DLD1 (cell line): Measurements from ENCODE around the gene SNX3.
"Not testable (repeated sequence)": the region's sequence is repeated elsewhere in the genome, so short reads cannot be mapped to it uniquely, and the experiment has no call there.

Source experiments
- in situ Hi-C: cut with HindIII; loops from 2 replicates; pipeline ENCODE4 v1.10.0; 2017; ENCODE audit warnings: low sequenced_read_pairs

SNX3 gene

DNA sequence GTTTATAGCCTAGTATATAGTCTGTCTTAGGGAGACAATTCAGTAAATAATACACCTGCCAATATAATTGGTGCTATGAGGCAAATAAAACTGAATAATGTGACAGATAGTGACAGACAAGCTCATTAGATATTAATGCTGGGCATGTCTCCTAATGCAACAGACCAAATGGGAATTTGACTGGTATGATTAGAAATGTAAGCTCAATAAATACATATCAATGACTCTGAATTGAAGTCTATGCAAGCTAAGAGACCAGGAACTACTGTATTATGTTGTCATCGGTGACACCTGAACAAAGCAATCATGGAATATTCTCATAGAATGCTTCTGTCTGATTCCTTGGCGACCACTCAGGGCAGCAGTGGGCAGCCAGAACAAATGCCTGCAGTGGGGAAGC lies 2.5 kb upstream of the SNX3 start:
- in situ Hi-C loops, result no loop called here

DNA sequence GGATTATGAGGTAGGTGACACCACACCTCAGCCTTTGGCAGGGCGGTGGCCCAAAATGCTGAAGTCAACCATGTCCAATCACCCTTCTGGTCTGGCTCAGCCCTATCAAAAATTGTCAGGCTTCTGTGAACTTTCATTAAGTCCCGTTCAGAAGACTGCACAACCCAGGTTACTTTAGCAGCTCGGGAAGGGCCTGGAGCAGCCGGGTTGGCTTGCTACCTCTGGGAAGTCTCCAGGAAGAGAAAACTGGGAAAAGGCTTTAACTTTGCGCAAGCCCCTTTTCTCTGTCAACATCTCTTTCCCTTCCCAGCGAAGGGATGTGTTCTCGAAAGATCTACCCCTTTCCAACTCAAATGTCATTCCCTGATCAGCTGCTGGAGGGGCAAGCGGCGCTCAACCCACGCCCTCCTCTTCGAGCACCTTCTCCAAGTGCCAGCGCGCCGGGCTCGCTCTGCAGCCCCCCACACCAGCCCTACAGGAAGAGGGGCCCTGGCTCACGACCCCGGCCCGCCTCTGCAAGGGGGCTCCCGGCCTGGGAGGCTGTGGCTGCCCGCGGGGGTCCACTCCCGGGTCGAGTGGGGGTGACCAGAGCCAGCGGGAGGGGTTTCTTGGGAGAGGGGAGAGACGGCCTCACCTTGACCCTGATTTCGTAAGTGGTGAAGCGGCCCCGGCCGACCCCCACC lies 573 bp downstream of the SNX3 start:
- in situ Hi-C loops, result no loop called here

DNA sequence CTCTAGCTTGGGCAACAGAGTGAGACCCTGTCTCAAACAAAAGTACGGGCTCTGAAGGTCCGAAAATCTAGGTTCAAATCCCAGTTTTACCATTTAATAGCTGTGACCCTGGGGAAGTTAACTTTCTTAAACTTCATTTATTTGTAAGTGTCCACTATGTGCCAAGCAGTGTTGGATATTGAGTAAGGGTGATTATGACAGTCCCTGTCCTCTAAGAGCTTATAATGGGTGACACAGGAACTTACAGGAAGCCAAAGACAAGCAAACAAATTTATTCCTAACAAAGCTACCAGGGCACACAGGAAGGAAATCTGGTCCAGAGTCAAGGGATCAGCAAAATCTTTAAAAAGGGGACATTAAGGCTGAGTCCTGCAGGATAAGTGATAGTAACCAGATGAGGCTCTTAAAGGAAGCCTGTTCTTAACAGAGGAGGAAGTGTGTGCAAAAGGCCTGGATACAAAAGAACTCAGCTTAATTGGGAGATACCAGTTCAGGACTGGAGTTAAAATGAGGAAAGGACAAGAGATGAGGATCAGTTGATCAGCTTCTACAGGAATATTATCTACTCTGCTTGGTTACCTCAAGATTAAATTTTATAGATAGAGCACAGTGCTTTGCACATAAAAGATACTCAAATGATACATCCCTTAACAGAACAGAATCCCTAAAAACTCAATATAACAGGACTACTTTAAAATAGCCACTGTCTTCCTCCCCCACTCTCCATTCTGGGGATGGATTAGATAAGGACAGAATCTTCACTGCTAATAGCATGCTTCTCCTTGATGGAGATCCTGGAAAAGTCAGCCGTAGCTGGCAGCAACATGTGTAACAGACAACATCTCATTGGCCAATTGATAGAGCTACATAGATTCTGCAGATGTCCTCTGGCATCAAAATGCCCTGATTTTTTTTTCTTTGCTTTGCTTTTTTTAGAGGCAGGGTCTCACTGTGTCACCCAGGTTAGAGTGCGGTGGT lies 6.1 kb downstream of the SNX3 start:
- in situ Hi-C loops, result no loop called here

DNA sequence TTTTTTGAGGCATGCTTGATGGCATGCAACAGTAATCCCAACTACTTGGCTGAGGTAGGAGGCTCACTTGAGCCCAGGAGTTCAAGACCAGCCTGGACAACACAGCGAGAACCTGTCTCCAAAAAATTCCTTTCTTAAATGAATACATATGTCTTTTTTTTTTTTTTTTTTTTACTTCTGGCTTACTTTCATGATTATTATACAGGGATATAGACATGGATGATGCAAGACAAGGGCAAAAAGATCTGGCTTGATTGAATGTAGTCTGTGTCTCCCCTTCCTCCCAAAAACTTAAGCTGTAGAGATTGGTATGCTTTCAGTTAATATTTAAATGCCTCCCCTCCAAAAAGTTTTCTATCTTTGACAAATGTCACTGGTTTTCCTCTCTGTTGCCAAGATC lies 7.6 kb downstream of the SNX3 start:
- in situ Hi-C loops, result no loop called here

DNA sequence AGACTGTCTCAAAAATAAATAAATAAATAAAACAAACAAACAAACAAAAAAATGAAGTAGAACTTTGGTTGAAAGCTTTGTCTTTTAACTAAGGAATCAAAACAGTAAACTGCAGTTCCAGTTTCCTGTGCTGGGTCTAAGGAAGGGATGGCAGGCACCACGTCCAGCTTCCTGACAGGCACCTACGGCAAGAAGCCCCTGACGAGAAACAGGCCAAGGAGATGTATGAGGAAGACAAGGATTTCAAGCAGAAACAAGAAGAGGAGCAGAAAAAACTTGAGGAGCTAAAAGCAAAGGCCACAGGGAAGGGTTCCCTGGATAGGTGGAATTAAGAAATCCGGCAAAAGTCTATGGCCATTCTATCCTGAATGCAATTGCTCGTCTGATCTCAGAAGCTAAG lies 8.8 kb downstream of the SNX3 start:
- in situ Hi-C loops, result no loop called here

DNA sequence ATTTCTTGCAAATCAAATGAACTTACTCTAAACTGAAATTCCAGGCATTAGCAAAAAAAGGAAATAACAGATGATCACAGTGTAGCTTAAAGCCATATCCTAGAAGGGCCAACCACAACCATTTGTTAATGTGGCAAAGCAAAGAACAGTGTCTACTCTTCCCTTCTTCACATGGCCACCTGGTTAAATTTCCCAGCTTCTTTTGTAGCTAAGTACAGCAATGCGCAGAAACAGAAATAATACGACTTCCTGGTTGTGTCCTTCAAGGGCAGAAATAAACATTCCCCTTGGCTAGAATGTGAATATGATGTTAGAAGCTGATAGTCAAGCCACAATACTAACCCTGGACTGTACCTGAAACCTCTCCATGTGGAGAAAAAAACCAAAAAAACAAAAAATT lies 9.6 kb downstream of the SNX3 start:
- in situ Hi-C loops, result no loop called here

DNA sequence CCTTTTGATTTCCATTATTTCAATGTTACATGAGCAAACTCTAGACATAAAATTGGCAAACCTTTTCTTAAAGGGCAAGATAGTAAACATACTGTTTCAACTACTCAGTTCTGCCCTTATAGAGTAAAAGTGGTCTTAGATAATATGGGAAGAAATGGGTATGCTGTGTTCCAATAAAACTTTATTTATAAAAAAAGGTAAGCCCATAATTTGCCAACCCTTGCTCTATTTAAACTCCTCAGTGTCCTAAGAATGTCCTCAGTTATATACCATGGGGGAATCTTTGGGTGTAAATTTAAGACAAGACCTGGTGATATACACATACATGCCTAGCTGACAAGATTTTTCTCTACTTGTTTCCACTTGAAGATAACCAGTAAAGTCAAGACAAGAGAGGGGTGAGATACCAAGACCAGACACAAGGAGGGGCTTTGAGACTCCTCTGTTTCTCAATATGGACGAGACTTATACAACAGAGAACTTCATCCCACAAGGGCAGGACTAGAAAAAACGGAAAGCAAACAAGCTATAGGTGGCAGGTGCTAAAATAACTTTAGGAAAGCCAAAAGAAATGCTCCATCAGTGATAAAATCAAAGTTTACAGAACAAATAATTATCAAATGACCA lies 10.5 kb downstream of the SNX3 start:
- in situ Hi-C loops, result no loop called here

DNA sequence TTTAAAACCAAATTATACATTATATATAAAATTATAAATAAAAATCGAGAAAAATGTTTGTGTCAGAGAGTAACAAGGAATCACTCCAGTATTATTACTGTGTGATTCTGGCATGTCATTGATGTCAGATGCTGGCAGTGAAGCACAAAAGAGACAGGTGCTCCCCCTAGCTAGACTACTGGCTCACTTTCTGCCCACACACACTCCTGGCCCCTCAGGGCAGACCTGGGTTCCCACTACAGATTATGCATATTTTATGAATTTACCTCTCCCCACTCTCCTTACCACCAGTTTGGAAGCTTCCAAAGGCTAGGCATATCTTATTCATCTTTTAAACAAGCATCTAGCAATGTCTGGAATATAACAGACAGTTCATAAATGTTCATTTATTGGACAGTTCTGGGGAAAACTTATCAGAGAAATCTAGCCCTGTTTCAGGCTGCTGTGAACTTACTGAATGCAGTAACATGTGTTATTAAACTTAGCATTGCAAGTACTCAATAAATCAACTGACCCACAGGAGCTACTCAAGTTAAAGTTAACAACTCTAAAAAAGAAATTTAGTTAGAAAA lies 12.8 kb downstream of the SNX3 start:
- in situ Hi-C loops, result no loop called here

DNA sequence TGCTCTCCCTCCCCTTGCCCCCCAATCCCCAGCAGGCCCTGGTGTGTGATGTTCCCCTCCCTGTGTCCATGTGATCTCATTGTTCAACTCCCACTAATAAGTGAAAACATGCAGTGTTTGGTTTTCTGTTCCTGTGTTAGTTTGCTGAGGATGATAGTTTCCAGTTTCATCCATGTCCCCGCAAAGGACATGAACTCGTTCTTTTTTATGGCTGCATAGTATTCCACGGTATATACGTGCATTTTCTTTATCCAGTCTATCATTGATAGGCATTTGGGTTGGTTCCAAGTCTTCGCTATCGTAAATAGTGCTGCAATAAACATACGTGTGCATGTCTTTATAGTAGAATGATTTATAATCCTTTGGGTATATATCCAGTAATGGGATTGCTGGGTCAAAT lies 15.7 kb downstream of the SNX3 start:
- in situ Hi-C loops, result not testable (repeated sequence)

DNA sequence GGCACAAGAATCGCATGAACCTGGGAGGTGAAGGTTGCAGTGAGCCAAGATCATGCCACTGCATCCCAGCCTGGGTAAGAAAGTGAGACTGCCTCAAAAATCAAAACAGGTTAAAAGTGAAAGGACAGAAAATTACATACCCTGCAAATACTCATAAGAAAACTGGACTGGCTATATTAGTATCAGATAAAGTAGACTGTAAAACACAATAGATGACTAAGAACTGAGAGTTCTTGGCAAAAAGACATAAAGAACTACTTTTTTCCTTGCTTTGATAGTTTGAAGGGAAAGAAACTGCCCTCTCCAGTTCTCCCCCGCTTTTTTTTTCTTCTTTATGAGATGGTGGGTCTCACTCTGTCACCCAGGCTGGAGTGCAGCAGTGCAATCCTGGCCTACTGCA lies 17.0 kb downstream of the SNX3 start:
- in situ Hi-C loops, result no loop called here

DNA sequence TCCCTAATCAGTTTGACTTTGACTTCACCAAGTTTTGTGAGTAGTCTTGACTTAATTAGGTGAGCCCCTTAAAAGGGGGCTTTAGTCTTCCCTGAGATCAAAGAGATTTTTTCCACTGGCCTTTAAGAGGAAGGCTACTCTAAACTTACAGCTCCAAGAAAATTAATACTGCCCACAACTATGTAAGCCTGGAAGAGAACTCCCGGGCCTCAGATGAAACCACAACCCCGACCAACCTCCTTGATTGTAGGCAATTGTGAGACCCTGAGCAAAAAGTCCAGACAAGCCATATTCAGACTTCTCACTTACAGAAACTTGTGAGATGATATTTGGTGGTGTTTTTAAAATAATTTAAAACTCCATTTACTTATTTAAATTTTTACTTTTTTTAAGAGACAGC lies 18.1 kb downstream of the SNX3 start:
- in situ Hi-C loops, result no loop called here

DNA sequence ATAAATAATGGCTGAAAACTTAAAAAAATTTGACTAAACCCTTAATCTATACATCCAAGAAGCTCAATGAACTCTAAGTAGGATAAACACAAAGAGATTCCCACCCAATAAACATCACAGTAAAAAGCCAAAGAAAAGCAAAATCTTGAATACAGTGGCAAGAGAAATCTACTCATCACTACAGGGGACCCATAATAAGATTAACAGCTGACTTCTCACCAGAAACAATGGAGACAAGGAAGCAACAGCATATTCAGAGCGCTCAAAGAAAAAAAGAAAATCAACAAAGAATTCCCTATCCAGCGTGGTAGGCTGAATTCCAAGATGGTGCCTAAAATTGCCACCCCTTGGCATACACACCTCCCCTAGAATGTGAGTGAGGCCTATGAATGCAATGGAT lies 18.6 kb downstream of the SNX3 start:
- in situ Hi-C loops, result no loop called here

DNA sequence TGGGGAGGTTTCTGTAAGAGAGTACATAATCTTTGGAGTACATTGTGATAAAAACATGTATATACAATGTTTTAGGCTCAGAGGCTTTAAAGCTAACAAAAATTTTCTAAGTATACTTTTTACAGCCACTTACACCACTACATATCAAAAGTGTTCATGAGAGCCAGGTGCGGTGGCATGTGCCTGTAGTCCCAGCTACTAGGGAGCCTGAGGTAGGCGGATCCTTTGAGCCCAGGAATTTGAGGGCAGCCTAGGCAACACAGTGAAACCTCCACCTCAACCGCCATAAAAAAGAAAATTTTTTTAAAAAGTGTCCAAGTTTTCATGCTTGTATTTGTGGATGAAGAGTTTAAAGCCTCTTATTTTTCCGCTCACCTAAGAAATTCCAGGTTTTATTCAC lies 22.5 kb downstream of the SNX3 start:
- in situ Hi-C loops, result no loop called here

DNA sequence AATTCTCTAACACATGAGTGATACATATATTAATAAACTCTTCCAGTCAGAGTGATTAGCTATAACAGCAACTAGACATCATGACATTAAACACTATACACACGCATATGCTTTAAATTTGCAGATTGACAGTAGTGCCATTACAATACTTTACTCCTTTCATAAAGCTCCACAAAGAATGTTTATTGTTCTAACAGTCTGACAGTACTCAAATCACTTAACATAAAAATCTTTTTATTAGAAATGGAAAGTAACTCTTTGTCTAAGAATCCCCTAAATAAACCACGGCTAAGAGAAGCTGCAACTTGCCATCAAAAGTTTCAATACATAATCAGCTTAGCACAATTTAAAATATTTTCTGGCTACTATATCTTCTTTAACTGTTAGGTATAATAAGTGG lies 24.0 kb downstream of the SNX3 start:
- in situ Hi-C loops, result no loop called here

DNA sequence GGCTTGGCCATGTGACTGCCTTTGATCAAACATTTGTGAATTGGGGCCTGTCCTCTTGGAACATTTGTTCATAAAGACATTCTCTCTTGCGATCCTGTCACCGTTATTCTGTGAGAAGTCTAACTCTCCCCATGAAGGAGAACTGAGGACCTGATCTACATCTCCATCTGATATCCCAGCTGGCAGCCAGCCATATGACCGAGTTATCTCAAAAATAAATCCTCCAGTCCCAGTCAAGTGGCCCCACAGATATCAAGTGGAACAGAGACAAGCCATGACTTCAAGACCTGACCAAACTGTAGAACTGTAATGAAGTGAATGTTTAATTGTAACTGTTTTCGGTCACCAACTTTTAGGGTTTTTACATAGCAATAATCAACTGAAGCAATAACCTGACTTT lies 25.7 kb downstream of the SNX3 start:
- in situ Hi-C loops, result no loop called here

DNA sequence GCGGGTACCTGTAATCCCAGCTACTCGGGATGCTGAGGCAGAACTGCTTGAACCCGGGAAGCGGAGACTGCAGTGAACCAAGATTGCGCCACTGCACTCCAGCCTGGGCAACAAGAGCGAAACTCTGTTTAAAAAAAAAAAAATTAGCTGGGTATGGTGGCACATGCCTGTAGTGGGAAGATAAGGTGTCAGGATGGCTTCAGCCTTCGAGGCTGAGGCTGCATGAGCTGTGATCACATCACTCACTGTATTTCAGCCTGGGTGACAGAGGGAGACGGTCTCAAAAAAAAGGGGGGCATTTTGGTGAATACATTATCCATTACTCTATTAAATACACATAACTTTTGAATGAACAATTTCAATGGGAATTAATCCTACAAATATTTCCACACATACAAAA lies 32.4 kb downstream of the SNX3 start:
- in situ Hi-C loops, result no loop called here

DNA sequence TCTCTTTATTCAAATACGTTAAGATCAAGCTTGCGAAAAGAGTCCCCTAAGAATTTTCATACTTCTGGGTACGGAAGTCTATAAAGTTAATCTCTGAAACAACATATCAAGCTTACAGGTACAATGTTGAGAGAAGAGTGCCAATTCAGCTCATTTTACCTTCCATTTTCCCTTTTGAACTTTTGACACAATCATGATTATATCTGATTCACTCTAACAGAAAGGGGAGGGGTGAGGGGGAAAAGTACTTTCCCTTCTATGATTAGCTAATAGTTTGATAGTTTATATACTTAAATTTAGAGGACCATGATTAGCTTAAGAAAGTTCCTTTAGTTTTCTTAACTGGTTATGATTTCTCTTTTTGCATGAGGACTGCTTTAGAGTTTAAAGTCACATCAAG lies 33.5 kb downstream of the SNX3 start:
- in situ Hi-C loops, result no loop called here

DNA sequence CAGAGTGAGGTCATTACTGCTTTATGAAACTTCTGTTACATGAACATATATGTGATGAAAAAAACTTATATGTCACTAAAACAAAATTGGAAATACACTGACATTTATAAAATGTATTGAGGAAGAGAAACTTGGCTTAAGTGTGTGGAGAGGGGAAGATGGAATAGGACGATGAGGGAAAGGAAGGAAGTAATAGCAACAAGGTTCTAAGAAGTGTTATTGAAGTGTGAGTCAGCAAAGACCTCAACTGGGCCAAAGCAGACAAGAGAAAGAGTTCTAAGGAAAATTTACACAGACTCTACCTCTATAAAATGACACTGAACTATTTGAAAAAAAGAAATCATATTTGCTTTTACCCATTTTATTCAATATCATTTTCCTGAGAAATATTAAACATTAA lies 38.3 kb downstream of the SNX3 start:
- in situ Hi-C loops, result no loop called here

DNA sequence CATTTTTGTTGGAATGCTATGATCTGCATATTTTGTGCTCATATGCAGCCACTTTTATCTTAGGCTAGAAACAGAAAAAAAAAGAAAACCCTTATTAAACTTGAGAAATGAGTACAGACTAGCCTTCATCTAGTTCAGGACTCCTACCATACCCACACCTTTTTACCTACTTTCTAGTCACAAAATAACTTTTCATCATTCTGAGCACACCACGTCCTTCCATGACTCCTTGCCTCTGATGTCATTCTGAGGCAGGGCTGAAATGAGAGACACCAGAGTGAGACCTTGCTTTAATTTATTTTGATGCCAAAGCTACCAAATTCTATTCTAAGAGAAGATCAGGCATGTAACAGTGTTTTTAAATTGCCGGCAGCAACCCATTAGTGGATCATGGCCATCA lies 38.8 kb downstream of the SNX3 start:
- in situ Hi-C loops, result no loop called here

DNA sequence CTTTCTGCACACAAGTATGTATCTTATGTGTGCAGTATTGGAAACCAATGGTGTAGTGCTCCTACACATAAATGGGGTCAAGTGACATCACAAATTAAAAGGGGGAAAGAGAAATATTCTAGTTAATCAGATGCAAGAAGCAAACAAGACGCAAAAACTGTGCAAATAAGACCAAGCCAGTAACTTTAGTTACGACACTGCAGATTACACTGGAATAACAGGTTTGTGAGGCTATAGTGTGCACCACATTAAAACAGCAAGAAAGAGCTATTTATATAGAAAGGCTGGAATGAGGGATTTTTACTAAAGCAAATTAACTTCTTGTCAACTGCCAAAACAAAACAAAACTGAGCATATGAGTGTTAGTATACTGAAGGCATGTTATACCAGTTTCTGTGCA lies 49.2 kb downstream of the SNX3 start:
- in situ Hi-C loops, result no loop called here

DNA sequence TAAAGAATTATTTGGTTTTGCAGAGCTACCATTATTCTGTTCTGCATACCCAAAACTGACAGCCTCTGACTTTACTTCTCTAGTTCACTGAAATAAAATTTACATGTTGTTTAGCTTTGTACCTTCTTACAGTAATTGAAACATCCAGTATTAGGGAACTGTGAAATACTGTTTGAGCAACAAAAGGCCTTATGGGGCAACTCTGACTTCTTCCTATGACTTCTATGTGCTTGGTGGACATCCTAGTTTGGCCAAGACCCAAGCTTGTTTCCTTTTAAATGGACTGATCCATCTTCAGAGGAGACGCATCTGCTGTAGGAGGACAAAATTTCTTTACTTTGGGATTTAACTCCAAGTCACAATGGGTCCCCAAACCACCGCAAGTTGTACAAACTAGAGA lies 50.3 kb downstream of the SNX3 start:
- in situ Hi-C loops, result no loop called here

DNA sequence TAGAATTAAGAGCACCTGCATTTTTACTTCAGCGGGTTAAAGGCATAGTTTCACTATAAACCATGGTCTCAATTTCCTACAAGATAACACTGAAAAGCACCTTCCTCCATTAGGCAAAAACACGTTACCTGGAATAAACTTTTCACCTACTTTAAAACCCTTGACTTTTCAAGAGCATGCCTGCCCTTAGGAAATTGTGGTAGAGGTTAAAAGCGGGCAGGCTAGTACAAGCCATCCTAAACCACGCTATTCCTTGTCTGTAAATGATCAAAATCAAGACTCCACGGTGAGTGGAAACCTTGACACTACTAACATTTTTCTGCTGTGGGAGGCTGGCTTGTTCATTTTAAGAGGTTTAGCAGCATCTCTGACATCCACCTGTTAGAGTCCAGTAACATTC lies 51.1 kb downstream of the SNX3 start:
- in situ Hi-C loops, result no loop called here
